Smooth muscle cell (in vitro differentiated cells): Measurements from ENCODE around the gene SEL1L3. TPM values are rescaled to one million over a fixed set of nuclear protein-coding genes. Genes with fewer than 3 reads are reported as not detected.

Experiments
- DNase-seq: peaks from one replicate; lab custom pipeline; 2025; ENCODE audit not compliant: unreplicated experiment; lab: John Stamatoyannopoulos, UW
- H2AFZ ChIP-seq: fragments of 200-600 bp; sonication (generic); 2 replicates; pipeline ENCODE4 v1.6.0; 2016; ENCODE audit warnings: antibody characterized with exemption, low read depth, mild to moderate bottlenecking
- H3F3A ChIP-seq: fragments of 200-600 bp; sonication (generic); 2 replicates; pipeline ENCODE4 v1.6.0; 2017; ENCODE audit warnings: antibody characterized with exemption, low read depth
- H3K27ac ChIP-seq: fragments of 200-600 bp; sonication (generic); 2 replicates; pipeline ENCODE4 v1.5.1; 2016; ENCODE audit warnings: low read depth, mild to moderate bottlenecking
- H3K27me3 ChIP-seq: fragments of 200-600 bp; sonication (generic); 2 replicates; pipeline ENCODE4 v1.6.1; 2016; ENCODE audit warnings: low read depth, mild to moderate bottlenecking
- H3K36me3 ChIP-seq: fragments of 200-600 bp; sonication (generic); 2 replicates; pipeline ENCODE4 v1.5.1; 2016; ENCODE audit warnings: low read depth
- H3K4me1 ChIP-seq: fragments of 200-600 bp; sonication (generic); 2 replicates; pipeline ENCODE4 v1.5.1; 2016; ENCODE audit warnings: low read depth
- H3K4me2 ChIP-seq: fragments of 200-600 bp; sonication (generic); 2 replicates; pipeline ENCODE4 v1.6.0; 2016; ENCODE audit warnings: mild to moderate bottlenecking
- H3K4me3 ChIP-seq: fragments of 200-600 bp; sonication (generic); 2 replicates; pipeline ENCODE4 v1.5.1; 2016; ENCODE audit warnings: mild to moderate bottlenecking
- H3K79me2 ChIP-seq: fragments of 200-600 bp; sonication (generic); 2 replicates; pipeline ENCODE4 v1.6.0; 2016; ENCODE audit warnings: low read depth, mild to moderate bottlenecking
- H3K9ac ChIP-seq: fragments of 200-600 bp; sonication (generic); 2 replicates; pipeline ENCODE4 v1.6.0; 2016; ENCODE audit warnings: low read depth
- H3K9me3 ChIP-seq: fragments of 200-600 bp; sonication (generic); replicated peaks from 2 replicates; pipeline ENCODE4 v1.5.1; 2016; ENCODE audit warnings: low read depth
- H4K20me1 ChIP-seq: fragments of 200-600 bp; sonication (generic); 2 replicates; pipeline ENCODE4 v1.6.0; 2016; ENCODE audit warnings: low read depth
- WGBS: methylation state at CpG from one replicate; pipeline ENCODE4 v1.1.7; 2016; ENCODE audit warnings: low lambda C conversion rate; 5-methylcytosine and 5-hydroxymethylcytosine counted together
- polyA plus RNA-seq: library from polyadenylated mRNA; unstranded; fragments of >200 nt; fragmentation: Nextera tagmentation; extraction: Ambion mirVana; gene quantifications from 2 replicates; pipeline ENCODE4 v1.2.1, GENCODE V29; 2016
- total RNA-seq: library from RNA; depleted of rRNA; stranded (reverse); fragments of >200 nt; gene quantifications from 2 replicates; pipeline ENCODE4 v1.2.3, GENCODE V29; 2014
- TF ChIP-seq, protein P1 (sequence below): fragments of 200-600 bp; sonication (generic); IDR thresholded peaks from 2 replicates; pipeline ENCODE4 v1.5.1; 2017; ENCODE audit warnings: borderline replicate concordance, mild to moderate bottlenecking, antibody characterized with exemption; ENCODE audit not compliant: insufficient read depth, poor library complexity, severe bottlenecking

The SEL1L3 gene
- total and polyA plus RNA-seq, 2 experiments from 2014 or later: 9.3 to 14.0 TPM

DNA sequence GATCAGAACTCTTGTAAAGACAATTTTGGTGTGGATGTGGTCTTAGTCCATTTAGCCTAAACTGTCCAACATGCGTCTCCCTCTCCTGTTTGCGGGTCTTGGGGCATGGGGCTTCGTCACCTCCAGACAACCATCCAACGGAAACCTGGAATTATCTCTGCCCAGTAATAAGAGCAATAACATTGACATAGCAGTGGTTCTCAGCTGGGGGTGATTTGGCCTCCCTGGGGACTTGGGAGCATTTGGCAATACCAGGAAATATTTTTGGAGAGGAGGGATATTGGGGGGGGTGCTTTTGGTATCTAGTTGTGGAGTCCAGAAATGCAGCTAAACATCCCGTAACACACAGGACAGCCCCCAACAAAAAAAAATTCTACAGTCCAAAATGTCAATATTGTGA lies 47.2 kb downstream of the SEL1L3 start:
- no peaks in the 10 kb centered on the region for H3K9me3 ChIP-seq
- H2AFZ ChIP-seq: no peak overlapping the region
- H3K27ac ChIP-seq: no peak overlapping the region
- no peak for DNase-seq
- peaks cover 12% of the 10 kb centered on the region for H3K4me1 ChIP-seq
- TF ChIP-seq, protein P1, sequence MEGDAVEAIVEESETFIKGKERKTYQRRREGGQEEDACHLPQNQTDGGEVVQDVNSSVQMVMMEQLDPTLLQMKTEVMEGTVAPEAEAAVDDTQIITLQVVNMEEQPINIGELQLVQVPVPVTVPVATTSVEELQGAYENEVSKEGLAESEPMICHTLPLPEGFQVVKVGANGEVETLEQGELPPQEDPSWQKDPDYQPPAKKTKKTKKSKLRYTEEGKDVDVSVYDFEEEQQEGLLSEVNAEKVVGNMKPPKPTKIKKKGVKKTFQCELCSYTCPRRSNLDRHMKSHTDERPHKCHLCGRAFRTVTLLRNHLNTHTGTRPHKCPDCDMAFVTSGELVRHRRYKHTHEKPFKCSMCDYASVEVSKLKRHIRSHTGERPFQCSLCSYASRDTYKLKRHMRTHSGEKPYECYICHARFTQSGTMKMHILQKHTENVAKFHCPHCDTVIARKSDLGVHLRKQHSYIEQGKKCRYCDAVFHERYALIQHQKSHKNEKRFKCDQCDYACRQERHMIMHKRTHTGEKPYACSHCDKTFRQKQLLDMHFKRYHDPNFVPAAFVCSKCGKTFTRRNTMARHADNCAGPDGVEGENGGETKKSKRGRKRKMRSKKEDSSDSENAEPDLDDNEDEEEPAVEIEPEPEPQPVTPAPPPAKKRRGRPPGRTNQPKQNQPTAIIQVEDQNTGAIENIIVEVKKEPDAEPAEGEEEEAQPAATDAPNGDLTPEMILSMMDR: no peak
- peaks cover 4% of the 10 kb centered on the region for H3F3A ChIP-seq
- no peaks in the 10 kb centered on the region for H3K79me2 ChIP-seq
- no peak overlapping the region for H3K9ac ChIP-seq
- H3K4me3 ChIP-seq: no peak overlapping the region
- no peaks in the 10 kb centered on the region for H3K27me3 ChIP-seq
- WGBS: 91% methylated on average over 5 of the region's 5 CpGs
- no peaks in the 10 kb centered on the region for H4K20me1 ChIP-seq
- no peak overlapping the region for H3K4me2 ChIP-seq
- no peaks in the 10 kb centered on the region for H3K36me3 ChIP-seq

DNA sequence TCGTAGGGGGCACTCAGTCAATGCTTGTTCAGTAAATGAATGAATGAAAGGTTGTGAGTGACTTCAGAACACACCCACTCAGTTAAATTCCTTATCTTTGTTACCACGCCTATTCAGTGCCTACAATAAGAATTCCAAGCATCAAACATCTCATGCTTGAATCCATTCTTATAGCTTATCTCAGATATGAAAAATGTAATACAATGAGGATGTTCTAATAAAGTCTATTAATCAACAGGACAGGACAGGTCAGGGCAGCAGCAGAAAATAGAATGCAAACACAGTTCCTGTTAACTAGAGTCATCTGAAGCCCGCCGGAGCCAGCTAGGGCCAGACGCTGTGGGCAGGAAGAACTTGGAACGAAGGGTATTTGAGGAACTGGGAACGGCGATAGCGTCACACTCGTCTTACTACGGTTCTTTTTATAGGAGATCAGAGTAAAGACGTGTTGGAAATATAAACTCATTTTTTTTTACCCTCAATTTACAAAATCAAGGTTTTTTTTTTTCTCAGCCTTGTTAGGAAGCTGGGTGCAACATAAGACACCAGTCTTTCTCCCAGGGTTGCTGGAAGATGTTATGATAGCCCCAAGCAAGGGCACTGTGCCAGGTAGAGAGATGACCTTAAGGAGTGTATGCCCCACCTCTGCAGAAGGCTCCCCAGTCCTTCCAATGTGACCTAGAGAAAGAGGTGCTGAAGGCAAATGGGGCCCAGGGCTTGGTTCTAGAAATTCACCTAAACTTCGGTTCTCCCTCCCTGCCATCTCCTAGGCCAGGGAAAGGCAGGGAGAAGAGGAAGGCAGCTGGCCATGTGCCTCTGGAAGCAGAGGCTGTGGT lies 48.3 kb downstream of the SEL1L3 start:
- H3K4me1 ChIP-seq: peaks cover 12% of the 10 kb centered on the region
- TF ChIP-seq, protein P1: no peak
- H3F3A ChIP-seq: peaks cover 4% of the 10 kb centered on the region
- no peaks in the 10 kb centered on the region for H3K36me3 ChIP-seq
- H3K79me2 ChIP-seq: no peaks in the 10 kb centered on the region
- peak overlapping the region; percentile 19 for H3K9ac ChIP-seq
- H3K27me3 ChIP-seq: no peaks in the 10 kb centered on the region
- H3K9me3 ChIP-seq: no peaks in the 10 kb centered on the region
- H3K4me2 ChIP-seq: peak overlapping the region; percentile 16
- WGBS: 61% methylated on average over 13 of the region's 13 CpGs
- no peak for DNase-seq
- H4K20me1 ChIP-seq: no peaks in the 10 kb centered on the region
- no peak overlapping the region for H2AFZ ChIP-seq
- H3K27ac ChIP-seq: peak overlapping the region; percentile 71
- H3K4me3 ChIP-seq: no peak overlapping the region

- no peak overlapping the region for H3K4me3 ChIP-seq
- H3K36me3 ChIP-seq: no peaks in the 10 kb centered on the region
- 60% methylated on average over 9 of the region's 9 CpGs for WGBS
- no peaks in the 10 kb centered on the region for H4K20me1 ChIP-seq
- no peak overlapping the region for H2AFZ ChIP-seq
- no peak for DNase-seq
- peaks cover 12% of the 10 kb centered on the region for H3K4me1 ChIP-seq
- peak overlapping the region; percentile 32 for H3K4me2 ChIP-seq
- H3F3A ChIP-seq: peaks cover 4% of the 10 kb centered on the region
- peak overlapping the region; percentile 71 for H3K27ac ChIP-seq
- no peaks in the 10 kb centered on the region for H3K79me2 ChIP-seq
- H3K27me3 ChIP-seq: no peaks in the 10 kb centered on the region
- H3K9me3 ChIP-seq: no peaks in the 10 kb centered on the region
- TF ChIP-seq, protein P1: no peak
- H3K9ac ChIP-seq: no peak overlapping the region
These were observed 49.2 kb downstream of the SEL1L3 start for GRCh38 chr4:25813448-25814106.
